NB4 (cell line): ENCODE measurements around the gene INPP5A.

Experiments
- DNase-seq: peaks from one replicate; pipeline ENCODE4 v3.0.0; 2010; ENCODE audit warnings: low read depth
- H3K4me3 ChIP-seq: one replicate; pipeline ENCODE4 v1.5.1; 2011; ENCODE audit warnings: mild to moderate bottlenecking, low read depth, low read length, moderate library complexity
- MYC ChIP-seq: IDR thresholded peaks from 2 replicates; pipeline ENCODE4 v1.6.1; 2011; ENCODE audit warnings: low read depth, low read length
- POLR2A ChIP-seq: IDR thresholded peaks from 2 replicates; pipeline ENCODE4 v1.6.1; 2011; ENCODE audit warnings: mild to moderate bottlenecking; ENCODE audit not compliant: insufficient read length; ENCODE audit errors: extremely low read depth
- TF ChIP-seq, protein P1 (sequence below): IDR thresholded peaks from one replicate; pipeline ENCODE4 v1.5.1; 2012; ENCODE audit warnings: low read depth, low read length
- TF ChIP-seq, protein P2 (sequence below): IDR thresholded peaks from 2 replicates; pipeline ENCODE4 v1.6.1; 2011; ENCODE audit warnings: low read depth, low read length

Gene INPP5A

DNA sequence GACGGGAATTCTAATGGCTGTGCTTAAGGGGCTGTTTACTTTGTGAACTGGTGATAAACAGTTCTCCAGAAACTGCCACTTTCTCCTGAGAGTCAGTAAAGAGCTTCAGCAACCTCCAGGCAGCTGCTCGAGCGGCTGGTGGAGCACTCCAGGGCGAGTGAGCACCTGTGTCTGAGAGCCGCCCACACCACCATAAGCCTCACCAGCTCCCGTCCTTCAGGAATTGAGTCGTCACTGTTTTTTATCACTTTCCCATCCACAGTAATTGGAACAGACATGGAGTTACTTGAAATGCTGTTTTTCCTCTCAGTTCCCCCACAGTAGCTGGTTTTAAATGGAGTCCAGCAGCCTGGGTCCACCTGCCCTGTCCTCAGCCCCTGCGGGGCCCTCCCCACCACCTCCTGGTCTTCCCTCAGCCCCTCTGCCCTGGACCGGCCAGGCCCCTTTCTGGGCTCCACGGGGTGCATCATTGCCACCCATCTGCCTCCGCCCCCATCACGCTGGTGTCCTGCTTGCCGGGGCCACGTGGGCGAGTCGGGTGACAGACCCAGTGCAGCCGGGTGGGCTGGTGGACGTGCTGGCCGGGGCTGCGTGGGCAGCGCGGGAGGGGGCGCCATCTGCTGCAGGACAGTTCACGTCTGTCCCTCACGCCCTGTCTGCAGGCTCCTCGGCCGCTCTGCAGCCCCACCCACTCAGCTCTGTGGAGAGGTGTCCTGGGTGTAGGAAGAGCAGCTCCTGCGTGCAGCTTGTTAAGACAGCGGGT is 192.4 kb downstream of the INPP5A start:
- TF ChIP-seq, protein P1, sequence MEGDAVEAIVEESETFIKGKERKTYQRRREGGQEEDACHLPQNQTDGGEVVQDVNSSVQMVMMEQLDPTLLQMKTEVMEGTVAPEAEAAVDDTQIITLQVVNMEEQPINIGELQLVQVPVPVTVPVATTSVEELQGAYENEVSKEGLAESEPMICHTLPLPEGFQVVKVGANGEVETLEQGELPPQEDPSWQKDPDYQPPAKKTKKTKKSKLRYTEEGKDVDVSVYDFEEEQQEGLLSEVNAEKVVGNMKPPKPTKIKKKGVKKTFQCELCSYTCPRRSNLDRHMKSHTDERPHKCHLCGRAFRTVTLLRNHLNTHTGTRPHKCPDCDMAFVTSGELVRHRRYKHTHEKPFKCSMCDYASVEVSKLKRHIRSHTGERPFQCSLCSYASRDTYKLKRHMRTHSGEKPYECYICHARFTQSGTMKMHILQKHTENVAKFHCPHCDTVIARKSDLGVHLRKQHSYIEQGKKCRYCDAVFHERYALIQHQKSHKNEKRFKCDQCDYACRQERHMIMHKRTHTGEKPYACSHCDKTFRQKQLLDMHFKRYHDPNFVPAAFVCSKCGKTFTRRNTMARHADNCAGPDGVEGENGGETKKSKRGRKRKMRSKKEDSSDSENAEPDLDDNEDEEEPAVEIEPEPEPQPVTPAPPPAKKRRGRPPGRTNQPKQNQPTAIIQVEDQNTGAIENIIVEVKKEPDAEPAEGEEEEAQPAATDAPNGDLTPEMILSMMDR, result no peak
- no peak for TF ChIP-seq MYC
- TF ChIP-seq, protein P2, sequence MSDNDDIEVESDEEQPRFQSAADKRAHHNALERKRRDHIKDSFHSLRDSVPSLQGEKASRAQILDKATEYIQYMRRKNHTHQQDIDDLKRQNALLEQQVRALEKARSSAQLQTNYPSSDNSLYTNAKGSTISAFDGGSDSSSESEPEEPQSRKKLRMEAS, result no peak
- H3K4me3 ChIP-seq, result no peak overlapping the region
- no peak for DNase-seq

DNA sequence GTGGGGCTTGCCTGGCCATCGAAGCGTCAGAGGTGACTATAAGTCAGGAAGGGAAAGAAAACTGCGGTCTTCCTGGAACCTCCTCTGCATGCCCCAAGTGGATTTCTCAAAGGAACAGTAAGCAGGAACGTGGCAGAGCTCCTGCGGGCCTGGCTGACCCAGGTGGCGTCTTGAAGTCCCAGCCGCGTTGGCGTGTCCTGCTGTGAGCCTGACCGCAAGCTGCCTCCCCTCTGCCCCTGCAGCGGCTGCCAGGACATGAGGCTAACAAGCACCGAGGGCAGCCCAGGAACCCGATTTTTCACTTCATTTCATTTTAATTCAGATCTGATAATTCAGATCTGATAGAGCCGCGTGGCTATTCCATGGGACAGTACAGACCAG is 193.0 kb downstream of the INPP5A start:
- TF ChIP-seq, protein P1, result no peak
- TF ChIP-seq POLR2A, result no peak
- no peak overlapping the region for H3K4me3 ChIP-seq

GRCh38 chr10:132732518-132732917 is 194.9 kb downstream of the INPP5A start:
- H3K4me3 ChIP-seq, result no peak overlapping the region
- DNase-seq, result no peak
- TF ChIP-seq, protein P1, result no peak
- TF ChIP-seq, protein P2, result no peak
- TF ChIP-seq POLR2A (no peak), MYC (no peak)

More for the DNA sequence above, 193.0 kb downstream of the INPP5A start:
- DNase-seq, result no peak

GRCh38 chr10:132733926-132734325 is 196.3 kb downstream of the INPP5A start:
- H3K4me3 ChIP-seq, result no peak overlapping the region
- no peak for DNase-seq
- TF ChIP-seq, protein P1, result no peak
- TF ChIP-seq, protein P2, result no peak
- TF ChIP-seq MYC (no peak), POLR2A (no peak)

GRCh38 chr10:132735341-132735775 is 197.8 kb downstream of the INPP5A start:
- no peak for DNase-seq
- TF ChIP-seq, protein P2, result no peak
- TF ChIP-seq POLR2A (no peak), MYC (no peak)
- TF ChIP-seq, protein P1, result no peak
- H3K4me3 ChIP-seq, result no peak overlapping the region

DNA sequence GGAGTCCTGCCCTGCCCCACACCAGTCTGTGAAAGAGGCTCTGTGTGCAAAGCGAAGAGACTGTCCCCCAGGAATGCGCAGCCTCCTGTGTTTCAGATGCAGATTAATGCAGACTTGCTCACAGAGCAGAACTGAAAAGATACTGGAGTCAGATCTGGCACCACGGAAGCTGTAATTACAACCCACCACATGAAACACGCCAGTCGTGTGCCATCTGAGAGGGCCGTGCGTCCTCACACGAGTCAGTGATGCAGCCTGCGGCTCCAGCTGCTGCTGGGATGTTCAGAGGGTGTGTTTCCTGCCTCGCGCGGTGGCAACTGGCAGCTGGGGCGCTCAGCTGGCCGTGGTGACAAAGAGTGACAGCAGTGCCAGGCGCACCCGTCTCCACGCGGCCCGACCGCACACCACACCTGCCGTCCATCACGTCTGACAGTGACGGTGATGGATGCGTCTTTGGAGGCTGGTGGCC is 198.4 kb downstream of the INPP5A start:
- DNase-seq, result no peak
- no peak overlapping the region for H3K4me3 ChIP-seq
- TF ChIP-seq MYC (no peak), POLR2A (no peak)
- TF ChIP-seq, protein P1, result no peak
- TF ChIP-seq, protein P2, result no peak
